Measurements from ENCODE around the gene IL4I1. TPM values are rescaled to one million over a fixed set of nuclear protein-coding genes. Genes with fewer than 3 reads are reported as not detected.

The IL4I1 gene
- polyA plus RNA-seq, 1 of the 3 experiments (the other 2 are of a cell fraction), result 0.35 TPM

DNA sequence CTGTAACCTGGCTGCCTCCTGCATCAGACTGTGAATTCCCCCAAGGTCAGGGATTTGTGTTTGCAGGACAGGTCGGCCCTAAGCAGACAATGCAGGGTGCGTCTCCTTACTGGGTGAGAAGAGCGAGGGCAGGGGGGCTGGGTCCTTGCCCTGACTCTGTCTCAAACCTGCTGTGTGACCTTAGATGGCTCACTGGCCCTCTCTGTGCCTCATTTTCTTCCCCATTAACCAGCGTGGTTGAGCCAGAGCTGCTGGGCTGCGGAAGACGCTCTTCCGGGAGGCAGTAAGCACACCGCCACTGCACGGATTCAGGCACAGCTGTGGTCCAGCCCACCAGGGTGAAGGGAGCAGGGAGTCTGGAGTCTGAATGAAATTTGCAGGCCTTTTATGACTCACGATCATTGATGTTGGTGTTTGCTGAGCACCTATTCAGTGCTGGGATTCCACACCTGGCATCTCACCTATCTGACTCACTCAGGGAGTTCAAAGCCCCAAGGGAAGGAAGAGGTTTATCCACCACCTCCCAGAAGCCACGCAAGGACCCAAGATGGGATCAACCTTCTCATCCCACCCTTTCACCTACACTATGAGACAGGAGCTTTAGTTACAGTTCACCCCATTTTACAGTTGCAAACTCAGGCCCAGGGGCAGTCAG is 22.1 kb downstream of the IL4I1 start:
- Histone ChIP-seq H3K27ac (ENCODE audit: low read depth in 2 of 2, low read length in 1 of 2) (no peak overlapping the region; a peak in 1 of 4 replicates), H3K4me2 (peak overlapping the region; percentile 95), H3K4me3 (ENCODE audit: low read depth in 2 of 2, low read length in 1 of 2) (no peak overlapping the region), H4K20me1 (ENCODE audit: insufficient read depth) (no peaks in the 10 kb centered on the region), H3K9ac (peak overlapping the region; percentile 97; the same call in 1 of the 2 replicates), H3K27me3 (ENCODE audit: insufficient read depth) (no peaks in the 10 kb centered on the region), H3K36me3 (replicated peaks in 1 of 2; ENCODE audit: control insufficient read depth in 1 of 2, insufficient read depth in 2 of 2, low read length in 1 of 2) (peaks cover 11 to 31% of the 10 kb centered on the region in 2 experiments), H3K79me2 (ENCODE audit: insufficient read depth) (peaks cover 56% of the 10 kb centered on the region), H3K9me2 (no peaks in the 10 kb centered on the region), H2AFZ (ENCODE audit: low read depth) (no peak overlapping the region), H3K9me3 (no peaks in the 10 kb centered on the region), H3F3A (replicated peaks; ENCODE audit: insufficient read depth) (peaks cover 6% of the 10 kb centered on the region), H3K4me1 (ENCODE audit: control insufficient read depth in 1 of 2, insufficient read depth in 2 of 2, low read depth in 1 of 2, low read length in 1 of 2) (peaks cover 13 to 41% of the 10 kb centered on the region in 2 experiments)
- WGBS (ENCODE audit: low lambda C conversion rate), result 82% methylated on average over 7 of the region's 11 CpGs
- DNase-seq, result no peak
- POLR2A ChIA-PET, result no interaction called here
- CTCF ChIA-PET, result no interaction called here
- TF ChIP-seq EZH2phosphoT487 (IDR thresholded peaks at IDR 0.05; ENCODE audit: borderline replicate concordance, low read depth) (no peak), SMC3 (IDR thresholded peaks at IDR 0.05; ENCODE audit: low read depth, low read length) (no peak), JUND (IDR thresholded peaks at IDR 0.05) (no peak)

DNA sequence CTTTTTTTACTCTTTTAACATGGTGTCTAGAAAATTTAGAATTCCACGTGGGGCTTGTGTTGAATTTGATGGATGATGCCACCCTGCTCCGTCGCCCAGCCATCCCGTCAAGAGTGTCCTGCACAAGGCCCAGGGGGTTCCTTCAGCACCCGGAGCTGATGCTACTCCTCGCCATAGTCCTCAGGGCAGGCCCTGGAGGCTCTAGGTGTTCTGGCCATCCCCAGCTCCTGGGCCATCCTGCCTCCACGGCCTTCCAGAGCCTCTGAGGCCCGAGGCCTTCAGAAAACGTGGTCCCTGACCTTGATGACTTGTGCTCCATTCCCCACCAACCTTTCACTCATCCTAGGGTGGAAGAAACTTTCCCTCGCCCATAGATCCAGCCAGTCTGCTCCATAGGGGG is 22.9 kb downstream of the IL4I1 start:
- Histone ChIP-seq H3K9ac (no peak overlapping the region), H3K79me2 (ENCODE audit: insufficient read depth) (peaks cover 48% of the 10 kb centered on the region), H3K9me3 (no peaks in the 10 kb centered on the region), H3K4me3 (ENCODE audit: low read depth in 2 of 2, low read length in 1 of 2) (no peak overlapping the region), H3K27me3 (ENCODE audit: insufficient read depth) (no peaks in the 10 kb centered on the region), H3K4me2 (no peak overlapping the region), H3K36me3 (replicated peaks in 1 of 2; ENCODE audit: control insufficient read depth in 1 of 2, insufficient read depth in 2 of 2, low read length in 1 of 2) (peaks cover 6 to 23% of the 10 kb centered on the region in 2 experiments), H3F3A (replicated peaks; ENCODE audit: insufficient read depth) (peaks cover 6% of the 10 kb centered on the region), H3K9me2 (no peaks in the 10 kb centered on the region), H3K27ac (ENCODE audit: low read depth in 2 of 2, low read length in 1 of 2) (no peak overlapping the region), H4K20me1 (ENCODE audit: insufficient read depth) (no peaks in the 10 kb centered on the region), H3K4me1 (ENCODE audit: control insufficient read depth in 1 of 2, insufficient read depth in 2 of 2, low read depth in 1 of 2, low read length in 1 of 2) (peaks cover 14 to 39% of the 10 kb centered on the region in 2 experiments), H2AFZ (ENCODE audit: low read depth) (no peak overlapping the region)
- WGBS (ENCODE audit: low lambda C conversion rate), result 85% methylated on average over 7 of the region's 10 CpGs
- TF ChIP-seq TEAD4 (IDR thresholded peaks at IDR 0.05; ENCODE audit: borderline replicate concordance, insufficient read depth) (no peak), FOXM1 (IDR thresholded peaks at IDR 0.05; ENCODE audit: low read depth) (no peak)
- TF ChIP-seq, protein P1, sequence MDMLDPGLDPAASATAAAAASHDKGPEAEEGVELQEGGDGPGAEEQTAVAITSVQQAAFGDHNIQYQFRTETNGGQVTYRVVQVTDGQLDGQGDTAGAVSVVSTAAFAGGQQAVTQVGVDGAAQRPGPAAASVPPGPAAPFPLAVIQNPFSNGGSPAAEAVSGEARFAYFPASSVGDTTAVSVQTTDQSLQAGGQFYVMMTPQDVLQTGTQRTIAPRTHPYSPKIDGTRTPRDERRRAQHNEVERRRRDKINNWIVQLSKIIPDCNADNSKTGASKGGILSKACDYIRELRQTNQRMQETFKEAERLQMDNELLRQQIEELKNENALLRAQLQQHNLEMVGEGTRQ (IDR thresholded peaks at IDR 0.05; ENCODE audit: borderline replicate concordance, low read depth, low read length), result no peak
- TF ChIP-seq, protein P2, sequence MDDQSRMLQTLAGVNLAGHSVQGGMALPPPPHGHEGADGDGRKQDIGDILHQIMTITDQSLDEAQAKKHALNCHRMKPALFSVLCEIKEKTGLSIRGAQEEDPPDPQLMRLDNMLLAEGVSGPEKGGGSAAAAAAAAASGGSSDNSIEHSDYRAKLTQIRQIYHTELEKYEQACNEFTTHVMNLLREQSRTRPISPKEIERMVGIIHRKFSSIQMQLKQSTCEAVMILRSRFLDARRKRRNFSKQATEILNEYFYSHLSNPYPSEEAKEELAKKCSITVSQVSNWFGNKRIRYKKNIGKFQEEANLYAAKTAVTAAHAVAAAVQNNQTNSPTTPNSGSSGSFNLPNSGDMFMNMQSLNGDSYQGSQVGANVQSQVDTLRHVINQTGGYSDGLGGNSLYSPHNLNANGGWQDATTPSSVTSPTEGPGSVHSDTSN (IDR thresholded peaks at IDR 0.05), result no peak
- DNase-seq, result no peak
- CTCF ChIA-PET, result no interaction called here
- POLR2A ChIA-PET, result no interaction called here

DNA sequence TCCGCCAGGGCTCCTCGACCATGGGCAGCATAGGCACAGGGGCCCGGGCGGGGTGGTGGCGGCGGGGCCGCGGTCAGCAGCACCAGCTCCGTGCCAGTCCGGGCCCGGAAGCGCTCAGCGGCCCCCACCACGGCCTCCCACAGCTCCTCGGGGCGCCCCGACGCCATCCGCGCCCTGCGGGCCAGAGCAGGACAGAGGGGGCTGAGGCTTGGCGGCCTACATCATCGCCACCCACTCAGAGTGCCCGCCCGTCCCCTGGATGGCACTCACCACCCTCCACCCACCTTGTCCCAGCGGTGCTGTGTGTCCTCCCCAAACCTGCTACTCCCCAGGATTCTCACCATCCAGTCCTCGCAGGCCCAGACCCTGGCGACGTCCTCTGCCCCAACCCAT is 23.6 kb downstream of the IL4I1 start:
- peaks cover 41% of the 10 kb centered on the region for H3K79me2 ChIP-seq (ENCODE audit: insufficient read depth)
- DNase-seq, result no peak
- ChIA-PET POLR2A (no interaction called here), CTCF (no interaction called here)
- no peak overlapping the region for H2AFZ ChIP-seq (ENCODE audit: low read depth)
- H3K9ac ChIP-seq, result no peak overlapping the region
- H4K20me1 ChIP-seq (ENCODE audit: insufficient read depth), result no peaks in the 10 kb centered on the region
- H3K4me2 ChIP-seq, result no peak overlapping the region
- H3K9me2 ChIP-seq, result no peaks in the 10 kb centered on the region
- H3K36me3 ChIP-seq (replicated peaks in 1 of 2; ENCODE audit: control insufficient read depth in 1 of 2, insufficient read depth in 2 of 2, low read length in 1 of 2), result peaks cover 6 to 23% of the 10 kb centered on the region in 2 experiments
- peaks cover 16 to 40% of the 10 kb centered on the region in 2 experiments for H3K4me1 ChIP-seq (ENCODE audit: control insufficient read depth in 1 of 2, insufficient read depth in 2 of 2, low read depth in 1 of 2, low read length in 1 of 2)
- TF ChIP-seq, protein P1 (IDR thresholded peaks at IDR 0.05; ENCODE audit: borderline replicate concordance, low read depth, low read length), result no peak
- TF ChIP-seq EP300 (IDR thresholded peaks at IDR 0.05; ENCODE audit: borderline replicate concordance in 1 of 2, low read depth in 1 of 2, low read length in 1 of 2), result no peak
- TF ChIP-seq FOSL2 (IDR thresholded peaks at IDR 0.05; ENCODE audit: borderline replicate concordance, low read depth), result no peak
- TF ChIP-seq RCOR1 (IDR thresholded peaks at IDR 0.05; ENCODE audit: low read length), result no peak
- no peak for TF ChIP-seq RXRA (IDR thresholded peaks at IDR 0.05; ENCODE audit: borderline replicate concordance, low read depth)
- TF ChIP-seq POLR2AphosphoS5 (IDR thresholded peaks at IDR 0.05; ENCODE audit: low read depth, low read length), result no peak
- no peak overlapping the region for H3K4me3 ChIP-seq (ENCODE audit: low read depth in 2 of 2, low read length in 1 of 2)
- WGBS (ENCODE audit: low lambda C conversion rate), result 96% methylated on average over 17 of the region's 29 CpGs
- peaks cover 9% of the 10 kb centered on the region for H3F3A ChIP-seq (replicated peaks; ENCODE audit: insufficient read depth)
- no peaks in the 10 kb centered on the region for H3K27me3 ChIP-seq (ENCODE audit: insufficient read depth)
- H3K27ac ChIP-seq (ENCODE audit: low read depth in 2 of 2, low read length in 1 of 2), result no peak overlapping the region
- H3K9me3 ChIP-seq, result no peaks in the 10 kb centered on the region
